NCI-H128 (cell line): ENCODE measurements around the gene ARHGEF26.
"Not testable (repeated sequence)": the region's sequence is repeated elsewhere in the genome, so short reads cannot be mapped to it uniquely, and the experiment has no call there.

Experiments
- DNase-seq: peaks from one replicate; lab custom pipeline; 2025; ENCODE audit not compliant: unreplicated experiment; lab: John Stamatoyannopoulos, UW

Gene ARHGEF26, protein sequence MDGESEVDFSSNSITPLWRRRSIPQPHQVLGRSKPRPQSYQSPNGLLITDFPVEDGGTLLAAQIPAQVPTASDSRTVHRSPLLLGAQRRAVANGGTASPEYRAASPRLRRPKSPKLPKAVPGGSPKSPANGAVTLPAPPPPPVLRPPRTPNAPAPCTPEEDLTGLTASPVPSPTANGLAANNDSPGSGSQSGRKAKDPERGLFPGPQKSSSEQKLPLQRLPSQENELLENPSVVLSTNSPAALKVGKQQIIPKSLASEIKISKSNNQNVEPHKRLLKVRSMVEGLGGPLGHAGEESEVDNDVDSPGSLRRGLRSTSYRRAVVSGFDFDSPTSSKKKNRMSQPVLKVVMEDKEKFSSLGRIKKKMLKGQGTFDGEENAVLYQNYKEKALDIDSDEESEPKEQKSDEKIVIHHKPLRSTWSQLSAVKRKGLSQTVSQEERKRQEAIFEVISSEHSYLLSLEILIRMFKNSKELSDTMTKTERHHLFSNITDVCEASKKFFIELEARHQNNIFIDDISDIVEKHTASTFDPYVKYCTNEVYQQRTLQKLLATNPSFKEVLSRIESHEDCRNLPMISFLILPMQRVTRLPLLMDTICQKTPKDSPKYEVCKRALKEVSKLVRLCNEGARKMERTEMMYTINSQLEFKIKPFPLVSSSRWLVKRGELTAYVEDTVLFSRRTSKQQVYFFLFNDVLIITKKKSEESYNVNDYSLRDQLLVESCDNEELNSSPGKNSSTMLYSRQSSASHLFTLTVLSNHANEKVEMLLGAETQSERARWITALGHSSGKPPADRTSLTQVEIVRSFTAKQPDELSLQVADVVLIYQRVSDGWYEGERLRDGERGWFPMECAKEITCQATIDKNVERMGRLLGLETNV

DNA sequence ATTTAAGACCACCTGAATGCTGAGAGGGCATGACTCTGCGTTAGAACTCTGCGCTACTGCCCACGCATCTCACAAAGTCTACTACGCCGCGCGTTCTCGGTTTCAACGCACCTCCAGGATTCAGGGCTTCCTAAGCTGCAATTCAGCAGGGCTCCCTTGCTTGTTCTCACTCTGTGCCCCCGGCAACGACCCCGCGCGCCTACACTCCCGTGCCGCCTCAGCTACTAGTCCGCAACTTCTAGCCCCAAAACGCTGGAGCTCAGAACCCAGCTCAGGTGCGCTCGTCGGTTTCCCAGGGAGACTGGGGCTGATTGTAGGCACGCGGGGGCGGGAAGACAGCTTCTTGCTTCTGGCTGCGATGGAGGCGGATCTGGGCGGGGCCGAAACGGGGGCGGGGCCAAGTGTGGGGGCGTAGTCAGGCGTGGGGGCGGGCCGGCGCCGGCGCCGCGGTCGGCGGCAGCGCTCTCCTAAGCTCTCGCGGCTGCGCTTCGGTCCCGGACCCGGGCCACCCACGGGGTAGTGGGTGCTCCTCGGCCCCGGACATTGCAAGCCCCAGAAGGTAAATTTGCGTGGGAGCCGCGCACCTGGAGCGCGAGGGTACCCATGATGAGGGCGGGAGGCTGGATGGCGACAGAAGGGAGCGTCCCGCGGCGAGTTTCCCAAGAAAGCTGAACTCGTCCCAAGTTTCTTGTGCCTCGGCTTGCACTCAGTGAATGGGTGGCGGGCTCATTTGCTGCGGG, at the start of gene ARHGEF26:
Gene ARHGEF26, plus strand, starts transcription at position 430 of the 740 bp plus-strand sequence. CDS start 603 bp downstream, outside the sequence.
- peak; percentile 71 for DNase-seq

GRCh38 chr3:154074966-154075365, 46.2 kb upstream of the ARHGEF26 start:
- no peak for DNase-seq

- no peak for DNase-seq
Measured at GRCh38 chr3:154078672-154079071, 42.5 kb upstream of the ARHGEF26 start.

DNA sequence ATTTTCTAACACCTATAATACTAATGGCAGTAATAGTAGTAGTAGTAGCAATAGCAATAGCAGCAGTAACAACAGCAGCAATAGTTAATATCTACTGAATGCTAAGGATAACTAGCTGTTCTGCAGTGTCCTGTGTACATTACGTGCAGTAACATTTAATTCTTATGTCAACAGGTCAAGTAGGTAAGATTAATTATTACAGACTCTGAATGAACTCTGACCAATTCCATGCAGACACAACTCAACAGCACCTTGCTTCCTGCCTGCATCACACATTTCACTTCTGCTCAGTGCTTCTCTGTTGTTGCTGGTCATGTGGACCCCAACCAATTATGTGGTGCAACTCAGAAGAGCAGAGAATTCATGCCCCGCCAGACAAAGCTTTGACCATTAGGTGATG, 39.9 kb upstream of the ARHGEF26 start:
- no peak for DNase-seq

- DNase-seq: no peak
Measured at GRCh38 chr3:154085071-154085470, 36.1 kb upstream of the ARHGEF26 start.

DNA sequence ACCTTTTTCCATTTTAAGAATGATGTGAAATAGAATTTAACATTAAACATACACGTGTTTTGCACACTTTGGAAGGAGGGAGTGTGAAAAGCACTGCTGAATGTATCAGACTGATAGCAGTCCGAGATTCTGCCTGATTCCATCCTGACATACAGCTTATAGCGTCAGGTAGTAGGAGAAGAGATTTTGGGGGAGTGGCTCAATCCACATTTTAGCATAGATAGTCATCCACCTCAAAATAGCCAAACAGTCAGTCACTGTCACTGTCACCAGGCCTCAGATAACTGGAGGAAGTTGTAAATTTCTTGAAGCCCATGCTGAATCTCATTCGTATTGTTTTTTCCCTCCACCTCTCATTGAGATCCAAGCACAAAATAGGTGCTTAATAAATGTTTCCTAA, 35.4 kb upstream of the ARHGEF26 start:
- DNase-seq: no peak

GRCh38 chr3:154086286-154086685, 34.9 kb upstream of the ARHGEF26 start:
- DNase-seq: no peak

DNA sequence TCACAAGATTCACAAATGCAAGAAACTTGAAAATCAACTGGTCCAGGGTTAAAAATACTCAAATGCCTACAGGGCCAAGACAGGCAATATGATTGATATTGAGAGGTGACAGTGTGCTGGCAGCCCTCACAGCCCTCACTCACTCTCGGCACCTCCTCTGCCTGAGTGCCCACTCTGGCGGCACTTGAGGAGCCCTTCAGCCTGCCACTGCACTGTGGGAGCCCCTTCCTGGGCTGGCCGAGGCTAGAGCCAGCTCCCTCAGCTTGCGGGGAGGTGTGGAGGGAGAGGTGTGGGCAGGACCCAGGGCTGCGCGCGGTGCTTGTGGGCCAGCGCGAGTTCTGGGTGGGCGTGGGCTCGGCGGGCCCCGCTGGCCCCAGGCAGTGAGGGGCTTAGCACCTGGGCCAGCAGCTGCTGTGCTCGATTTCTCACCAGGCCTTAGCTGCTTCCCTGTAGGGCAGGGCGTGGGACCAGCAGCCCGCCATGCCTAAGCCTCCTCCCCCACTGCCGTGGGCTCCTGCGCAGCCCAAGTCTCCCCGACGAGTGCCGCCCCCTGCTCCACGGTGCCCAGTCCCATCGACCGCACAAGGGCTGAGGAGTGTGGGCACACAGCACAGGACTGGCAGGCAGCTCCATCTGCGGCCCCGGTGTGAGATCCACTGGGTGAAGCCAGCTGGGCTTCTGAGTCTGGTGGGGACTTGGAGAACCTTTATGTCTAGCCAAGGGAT, 33.3 kb upstream of the ARHGEF26 start:
- not testable (repeated sequence) for DNase-seq

GRCh38 chr3:154089421-154090420, 31.5 kb upstream of the ARHGEF26 start:
- DNase-seq: no peak

- no peak for DNase-seq
Measured at GRCh38 chr3:154094051-154094450, 27.1 kb upstream of the ARHGEF26 start.

DNA sequence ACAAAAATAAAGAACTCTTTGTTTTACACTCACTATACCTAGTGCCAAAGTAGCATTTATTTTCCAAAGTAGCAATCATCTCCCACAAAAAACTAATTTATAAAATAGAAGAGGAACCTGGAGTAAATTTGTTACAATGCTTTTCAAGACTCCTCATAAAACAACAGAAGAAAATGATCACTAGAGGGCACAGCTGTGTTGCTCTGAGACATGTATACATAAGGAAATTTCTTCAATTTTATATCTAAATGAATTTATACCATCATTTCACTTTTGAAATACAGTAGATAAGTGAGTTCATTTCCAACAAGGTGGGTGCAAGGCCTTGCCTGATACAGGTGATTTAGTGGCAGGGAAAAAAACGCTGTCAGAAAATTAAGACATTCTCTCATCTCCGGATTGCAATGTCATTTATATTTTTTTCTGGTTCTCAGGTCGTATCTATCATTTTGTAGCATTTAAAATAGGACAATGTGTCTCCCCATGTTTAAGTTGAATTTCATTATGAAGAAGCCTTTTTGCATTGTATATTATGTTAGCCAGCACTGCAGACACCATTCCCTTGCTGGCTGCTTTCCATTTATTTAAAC, 25.3 kb upstream of the ARHGEF26 start:
- DNase-seq: no peak

- DNase-seq: no peak
Measured at GRCh38 chr3:154098376-154098775, 22.8 kb upstream of the ARHGEF26 start.

DNA sequence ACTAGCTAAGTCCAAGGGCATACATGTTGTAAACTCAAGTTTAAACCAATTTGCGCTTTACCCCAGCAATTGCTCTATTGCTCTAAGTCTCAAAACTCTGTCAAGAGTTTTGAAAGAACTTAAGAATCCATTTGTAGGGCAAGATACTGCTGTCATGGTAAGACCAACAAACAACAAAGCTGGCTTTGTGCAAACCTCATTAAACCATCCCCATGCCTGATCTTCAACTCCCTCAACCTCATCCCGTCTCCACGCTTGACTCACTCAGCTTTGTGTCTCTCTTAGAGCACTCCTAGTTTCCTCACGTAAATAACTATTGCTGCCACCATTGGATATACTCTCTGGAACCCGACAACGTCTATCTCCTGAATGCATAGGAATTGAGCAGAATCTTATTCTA, 20.6 kb upstream of the ARHGEF26 start:
- no peak for DNase-seq

- no peak for DNase-seq
Measured at GRCh38 chr3:154101250-154101649, 19.9 kb upstream of the ARHGEF26 start.

- no peak for DNase-seq
Measured at GRCh38 chr3:154102225-154102624, 19.0 kb upstream of the ARHGEF26 start.

DNA sequence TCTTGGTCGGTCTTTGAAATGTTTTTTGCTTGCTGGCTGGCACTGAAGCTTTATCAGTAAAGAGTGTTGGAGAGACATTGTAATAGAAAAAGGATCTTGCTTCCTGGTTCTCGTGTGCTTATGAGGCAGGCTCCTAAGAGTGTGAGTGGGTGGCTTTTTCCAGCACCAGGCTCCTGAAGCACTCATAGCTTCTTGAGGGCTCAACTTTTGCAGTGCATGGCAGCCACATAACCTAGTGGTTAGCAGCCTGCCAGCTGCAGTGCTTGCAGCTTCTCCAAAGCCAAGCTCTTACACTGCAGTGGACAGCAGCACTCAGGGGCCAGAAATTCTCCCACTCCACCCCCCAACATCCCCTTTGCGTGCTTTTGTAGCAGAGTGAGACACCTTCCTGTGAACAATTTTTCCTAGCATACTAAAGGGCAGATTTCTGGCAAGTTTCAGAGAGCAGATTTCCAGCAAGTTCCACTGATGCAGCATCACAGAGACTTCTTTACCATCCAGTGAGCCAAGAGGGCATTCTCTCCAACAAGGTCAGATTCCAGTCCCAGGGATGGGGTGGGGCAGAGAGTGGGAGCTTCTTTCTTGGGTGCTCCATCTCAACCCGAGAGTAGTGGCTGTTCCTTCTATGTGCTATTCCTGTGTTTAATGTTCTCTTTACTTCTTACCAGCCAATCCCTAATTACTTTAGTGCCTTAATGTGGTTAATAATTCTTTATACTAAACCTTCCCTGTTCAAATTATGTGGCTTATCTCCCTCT, 15.8 kb upstream of the ARHGEF26 start:
- no peak for DNase-seq

- no peak for DNase-seq
Measured at GRCh38 chr3:154111365-154111935, 9.7 kb upstream of the ARHGEF26 start.
